ENCODE measurements around the gene TLE4. TPM values are rescaled to one million over a fixed set of nuclear protein-coding genes. Genes with fewer than 3 reads are reported as not detected.
A peak's percentile ranks its signal among the peaks of the same experiment; 100 is the strongest.

The TLE4 gene
- total RNA-seq, 1 donor from 2014 or later = 98.5 TPM

DNA sequence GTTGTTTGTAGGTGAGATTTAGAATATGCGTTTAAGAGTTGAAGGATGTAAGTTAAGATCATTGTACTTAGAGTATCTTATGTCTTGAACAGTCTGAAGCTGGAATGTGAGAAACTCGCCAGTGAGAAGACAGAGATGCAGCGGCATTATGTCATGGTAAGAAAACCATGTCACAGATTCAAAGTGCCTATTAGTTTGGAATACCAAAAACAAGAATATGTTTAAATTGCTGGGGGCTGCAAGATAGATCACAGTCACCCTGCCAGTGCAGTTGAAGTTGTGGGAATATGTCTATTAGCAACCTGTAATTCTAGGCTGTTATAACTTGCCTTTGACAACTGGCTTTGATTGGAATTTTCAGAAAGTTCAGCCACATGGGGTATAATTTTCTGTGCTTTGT lies 3.0 kb downstream of the TLE4 start:
- TF ChIP-seq EZH2 (IDR thresholded peaks at IDR 0.05; ENCODE audit: insufficient read depth, low read length) = no peak
- TF ChIP-seq, protein P1, sequence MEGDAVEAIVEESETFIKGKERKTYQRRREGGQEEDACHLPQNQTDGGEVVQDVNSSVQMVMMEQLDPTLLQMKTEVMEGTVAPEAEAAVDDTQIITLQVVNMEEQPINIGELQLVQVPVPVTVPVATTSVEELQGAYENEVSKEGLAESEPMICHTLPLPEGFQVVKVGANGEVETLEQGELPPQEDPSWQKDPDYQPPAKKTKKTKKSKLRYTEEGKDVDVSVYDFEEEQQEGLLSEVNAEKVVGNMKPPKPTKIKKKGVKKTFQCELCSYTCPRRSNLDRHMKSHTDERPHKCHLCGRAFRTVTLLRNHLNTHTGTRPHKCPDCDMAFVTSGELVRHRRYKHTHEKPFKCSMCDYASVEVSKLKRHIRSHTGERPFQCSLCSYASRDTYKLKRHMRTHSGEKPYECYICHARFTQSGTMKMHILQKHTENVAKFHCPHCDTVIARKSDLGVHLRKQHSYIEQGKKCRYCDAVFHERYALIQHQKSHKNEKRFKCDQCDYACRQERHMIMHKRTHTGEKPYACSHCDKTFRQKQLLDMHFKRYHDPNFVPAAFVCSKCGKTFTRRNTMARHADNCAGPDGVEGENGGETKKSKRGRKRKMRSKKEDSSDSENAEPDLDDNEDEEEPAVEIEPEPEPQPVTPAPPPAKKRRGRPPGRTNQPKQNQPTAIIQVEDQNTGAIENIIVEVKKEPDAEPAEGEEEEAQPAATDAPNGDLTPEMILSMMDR (IDR thresholded peaks at IDR 0.05; ENCODE audit: insufficient read depth, low read depth, low read length) = no peak
- no peaks in the 10 kb centered on the region for H3K27me3 Mint-ChIP-seq (ENCODE audit: low read depth, unreplicated experiment)
- H3K36me3 Mint-ChIP-seq (ENCODE audit: low read depth, unreplicated experiment) = peaks cover 10% of the 10 kb centered on the region
- peaks cover 23% of the 10 kb centered on the region for H3K4me1 Mint-ChIP-seq (ENCODE audit: low read depth, unreplicated experiment)
- H3K36me3 ChIP-seq (ENCODE audit: insufficient read depth, low read length) = peaks cover 7% of the 10 kb centered on the region
- peak overlapping the region; percentile 96 for H3K9ac ChIP-seq (ENCODE audit: low read length)
- H3K4me3 Mint-ChIP-seq (ENCODE audit: unreplicated experiment) = peak overlapping the region; percentile 96
- peak overlapping the region; percentile 76 for H3K27ac Mint-ChIP-seq (ENCODE audit: unreplicated experiment)
- peak; percentile 73 for FAIRE-seq
- H2AFZ ChIP-seq (ENCODE audit: low read depth, low read length) = no peak overlapping the region
- no peaks in the 10 kb centered on the region for H3K9me3 ChIP-seq (ENCODE audit: insufficient read depth, low read depth, low read length)
- peaks cover 74% of the 10 kb centered on the region for H3K79me2 ChIP-seq (ENCODE audit: insufficient read depth, low read length)
- peaks cover 54% of the 10 kb centered on the region for H4K20me1 ChIP-seq (ENCODE audit: insufficient read depth, low read length)
- DNase-seq (ENCODE audit: low read depth) = peak; percentile 48
- H3K4me1 ChIP-seq (ENCODE audit: insufficient read depth, low read length) = peaks cover 12% of the 10 kb centered on the region
- no peak overlapping the region for H3K27ac ChIP-seq (ENCODE audit: low read depth, low read length)
- H3K27me3 ChIP-seq (ENCODE audit: insufficient read depth, low read length) = no peaks in the 10 kb centered on the region
- peak overlapping the region; percentile 94 for H3K4me3 ChIP-seq (ENCODE audit: insufficient read depth, low read depth, low read length)
- H3K9me3 Mint-ChIP-seq (ENCODE audit: unreplicated experiment) = no peaks in the 10 kb centered on the region
- H3K4me2 ChIP-seq (ENCODE audit: low read length) = peak overlapping the region; percentile 91

DNA sequence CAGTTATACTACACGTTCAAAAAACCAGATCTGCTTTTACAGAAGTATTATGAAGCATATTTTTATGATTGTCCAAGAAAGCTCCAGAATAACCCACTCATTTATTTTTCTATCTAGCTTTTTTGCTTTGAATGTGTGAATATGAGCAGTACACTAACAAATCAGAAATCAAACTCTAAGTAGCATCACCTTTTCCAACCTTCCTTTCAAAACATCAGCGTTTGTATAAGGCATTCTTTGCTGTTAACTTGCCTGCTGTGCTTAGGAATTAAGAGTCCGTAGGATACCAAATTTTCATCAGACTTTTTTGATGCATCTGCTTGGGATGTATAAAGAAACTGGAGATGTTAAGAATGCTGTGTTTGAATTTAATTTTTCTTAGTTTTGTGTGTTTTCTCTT lies 3.8 kb downstream of the TLE4 start:
- H3K4me3 ChIP-seq (ENCODE audit: insufficient read depth, low read depth, low read length) = peak overlapping the region; percentile 23
- H4K20me1 ChIP-seq (ENCODE audit: insufficient read depth, low read length) = peaks cover 61% of the 10 kb centered on the region
- H3K9ac ChIP-seq (ENCODE audit: low read length) = peak overlapping the region; percentile 37

More for the DNA sequence above, 3.8 kb downstream of the TLE4 start:
- H3K9me3 Mint-ChIP-seq (ENCODE audit: unreplicated experiment) = no peaks in the 10 kb centered on the region
- Histone ChIP-seq H2AFZ (ENCODE audit: low read depth, low read length) (no peak overlapping the region), H3K36me3 (ENCODE audit: insufficient read depth, low read length) (peaks cover 7% of the 10 kb centered on the region), H3K4me2 (ENCODE audit: low read length) (peak overlapping the region; percentile 91), H3K4me1 (ENCODE audit: insufficient read depth, low read length) (peaks cover 6% of the 10 kb centered on the region), H3K79me2 (ENCODE audit: insufficient read depth, low read length) (peaks cover 82% of the 10 kb centered on the region), H3K27ac (ENCODE audit: low read depth, low read length) (no peak overlapping the region), H3K9me3 (ENCODE audit: insufficient read depth, low read depth, low read length) (no peaks in the 10 kb centered on the region), H3K27me3 (ENCODE audit: insufficient read depth, low read length) (no peaks in the 10 kb centered on the region)
- H3K4me3 Mint-ChIP-seq (ENCODE audit: unreplicated experiment) = peak overlapping the region; percentile 96
- H3K27ac Mint-ChIP-seq (ENCODE audit: unreplicated experiment) = no peak overlapping the region
- peaks cover 10% of the 10 kb centered on the region for H3K36me3 Mint-ChIP-seq (ENCODE audit: low read depth, unreplicated experiment)
- DNase-seq (ENCODE audit: low read depth) (no peak), FAIRE-seq (no peak)
- H3K27me3 Mint-ChIP-seq (ENCODE audit: low read depth, unreplicated experiment) = no peaks in the 10 kb centered on the region
- TF ChIP-seq EZH2 (IDR thresholded peaks at IDR 0.05; ENCODE audit: insufficient read depth, low read length) = no peak
- TF ChIP-seq, protein P1 (IDR thresholded peaks at IDR 0.05; ENCODE audit: insufficient read depth, low read depth, low read length) = no peak
- H3K4me1 Mint-ChIP-seq (ENCODE audit: low read depth, unreplicated experiment) = peaks cover 21% of the 10 kb centered on the region
